PC-9 (cell line): ENCODE data around the gene B3GALT4. TPM values are rescaled to one million over a fixed set of nuclear protein-coding genes. Genes with fewer than 3 reads are reported as not detected.

ENCODE experiments used
- BruUV-seq: library from RNA; stranded (reverse); fragments of 400-500 nt; replicated peaks from 2 replicates; lab custom pipeline; 2021; lab: Mats Ljungman, UMichigan
- CTCF ChIA-PET: fragments of 300-600 bp; sonication (Branson Sonifier 250); formaldehyde crosslinking; loops from one replicate; lab custom pipeline; 2022; ENCODE audit warnings: antibody characterized with exemption; lab: Charles Lee
- POLR2A ChIA-PET: fragments of 300-600 bp; sonication (Branson Sonifier 250); formaldehyde crosslinking; loops from one replicate; lab custom pipeline; 2022; ENCODE audit warnings: antibody characterized with exemption; ENCODE audit not compliant: unreplicated experiment; lab: Charles Lee
- DNase-seq, 2 experiments: peaks; one replicate each; pipeline versions ENCODE4 v3.0.0 to v3.0.0-alpha.2; 2015 to 2022; ENCODE audit warnings: mixed read lengths in 1 of 2
- H2AFZ ChIP-seq: fragments of 200-600 bp; sonication (generic); 2 replicates; pipeline ENCODE4 v1.8.1; 2017; ENCODE audit warnings: antibody characterized with exemption
- H3F3A ChIP-seq: fragments of 200-600 bp; sonication (generic); 2 replicates; pipeline ENCODE4 v1.8.1; 2017; ENCODE audit warnings: antibody characterized with exemption, mild to moderate bottlenecking, low read depth; ENCODE audit not compliant: insufficient read depth
- H3K27ac ChIP-seq: fragments of 200-600 bp; sonication (generic); 2 replicates; pipeline ENCODE4 v1.6.1; 2016; ENCODE audit warnings: mixed run types
- H3K27me3 ChIP-seq: fragments of 200-600 bp; sonication (generic); 2 replicates; pipeline ENCODE4 v1.6.1; 2016; ENCODE audit warnings: low read depth, mixed run types; ENCODE audit not compliant: insufficient read depth
- H3K36me3 ChIP-seq: fragments of 200-600 bp; sonication (generic); 2 replicates; pipeline ENCODE4 v1.6.1; 2016; ENCODE audit warnings: low read depth, mixed run types
- H3K4me1 ChIP-seq: fragments of 200-600 bp; sonication (generic); replicated peaks from 2 replicates; pipeline ENCODE4 v1.6.1; 2016; ENCODE audit warnings: mixed run types; ENCODE audit not compliant: insufficient read depth
- H3K4me2 ChIP-seq: fragments of 200-600 bp; sonication (generic); 2 replicates; pipeline ENCODE4 v1.6.1; 2017; ENCODE audit warnings: mixed run types
- H3K4me3 ChIP-seq: fragments of 200-600 bp; sonication (generic); 2 replicates; pipeline ENCODE4 v1.6.1; 2016; ENCODE audit warnings: mixed run types
- H3K79me2 ChIP-seq: fragments of 200-600 bp; sonication (generic); 2 replicates; pipeline ENCODE4 v1.6.1; 2017; ENCODE audit warnings: low read depth, mixed run types
- H3K9me2 ChIP-seq: fragments of 200-600 bp; sonication (generic); 2 replicates; pipeline ENCODE4 v1.8.1; 2017; ENCODE audit warnings: mild to moderate bottlenecking; ENCODE audit not compliant: insufficient read depth
- H3K9me3 ChIP-seq: fragments of 200-600 bp; sonication (generic); 2 replicates; pipeline ENCODE4 v1.8.1; 2016; ENCODE audit warnings: low read depth; ENCODE audit not compliant: insufficient read depth
- H4K20me1 ChIP-seq: fragments of 200-600 bp; sonication (generic); 2 replicates; pipeline ENCODE4 v1.8.1; 2017; ENCODE audit not compliant: insufficient read depth
- EZH2 ChIP-seq: fragments of 200-600 bp; sonication (generic); IDR thresholded peaks from 2 replicates; pipeline ENCODE4 v1.8.0; 2017; ENCODE audit warnings: antibody characterized with exemption, low read depth
- intact Hi-C: fragments of 100-400 bp; cut with micrococcal nuclease; formaldehyde crosslinking; loops from one replicate; pipeline ENCODE4 v1.10.0; 2022; ENCODE audit not compliant: unreplicated experiment
- total RNA-seq: library from RNA; stranded (reverse); gene quantifications from 2 replicates; pipeline ENCODE4 v1.2.3, GENCODE V29; 2021
- TF ChIP-seq, protein P1 (sequence below): fragments of 200-600 bp; sonication (generic); conservative IDR thresholded peaks from 2 replicates; pipeline ENCODE4 v1.6.1; 2017; ENCODE audit warnings: mixed run types, antibody characterized with exemption, mild to moderate bottlenecking, moderate library complexity

The B3GALT4 gene
- total RNA-seq, 1 experiment from 2014 or later = 10.3 TPM

DNA sequence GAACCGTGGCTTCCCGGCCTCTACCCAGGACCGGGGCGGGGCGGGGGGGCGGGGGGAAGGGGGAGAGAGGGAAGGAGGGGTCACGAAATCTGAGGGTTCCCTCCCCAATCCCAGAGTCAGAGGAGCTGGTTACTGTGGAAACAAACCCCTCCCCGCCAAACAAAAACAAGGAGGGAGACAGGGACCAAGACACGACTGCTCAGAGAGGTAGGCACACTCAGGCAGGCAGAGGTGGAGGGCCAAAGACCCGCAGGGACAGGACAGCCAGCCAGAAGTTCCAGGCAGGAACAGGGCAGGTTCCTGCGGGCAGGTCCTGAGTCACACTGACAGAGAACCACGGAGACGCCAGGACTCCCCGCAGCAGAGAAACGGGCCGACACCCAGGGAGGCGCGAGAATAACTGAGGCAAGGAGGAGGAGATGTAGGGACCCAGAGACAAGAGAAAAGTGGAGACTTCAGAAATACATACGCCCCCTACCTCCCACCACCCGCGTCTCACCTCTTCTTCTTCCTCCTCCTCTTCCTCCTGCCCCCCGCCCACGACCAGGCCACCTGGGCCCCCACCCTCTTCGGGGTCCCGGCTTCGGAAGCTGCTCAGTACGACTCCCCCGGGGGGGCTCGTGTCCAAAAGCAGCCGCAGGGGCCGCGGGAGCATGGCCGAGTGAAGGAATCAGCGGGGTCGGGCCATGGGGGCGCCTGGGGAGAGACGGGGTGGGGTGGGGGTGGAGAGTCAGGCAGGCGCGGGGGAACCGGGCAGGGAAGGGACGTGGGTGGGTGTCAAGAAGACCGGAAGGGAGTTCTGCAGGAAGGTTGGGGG is 21.2 kb downstream of the B3GALT4 start:
- no TSS peak for BruUV-seq
- H3K4me1 ChIP-seq = peaks cover 23% of the 10 kb centered on the region
- no peaks in the 10 kb centered on the region for H3K27me3 ChIP-seq
- H3K79me2 ChIP-seq = peaks cover 57% of the 10 kb centered on the region
- H3K4me2 ChIP-seq = peak overlapping the region; percentile 99
- H3F3A ChIP-seq = peaks cover 39% of the 10 kb centered on the region
- no peak for TF ChIP-seq EZH2
- TF ChIP-seq, protein P1, sequence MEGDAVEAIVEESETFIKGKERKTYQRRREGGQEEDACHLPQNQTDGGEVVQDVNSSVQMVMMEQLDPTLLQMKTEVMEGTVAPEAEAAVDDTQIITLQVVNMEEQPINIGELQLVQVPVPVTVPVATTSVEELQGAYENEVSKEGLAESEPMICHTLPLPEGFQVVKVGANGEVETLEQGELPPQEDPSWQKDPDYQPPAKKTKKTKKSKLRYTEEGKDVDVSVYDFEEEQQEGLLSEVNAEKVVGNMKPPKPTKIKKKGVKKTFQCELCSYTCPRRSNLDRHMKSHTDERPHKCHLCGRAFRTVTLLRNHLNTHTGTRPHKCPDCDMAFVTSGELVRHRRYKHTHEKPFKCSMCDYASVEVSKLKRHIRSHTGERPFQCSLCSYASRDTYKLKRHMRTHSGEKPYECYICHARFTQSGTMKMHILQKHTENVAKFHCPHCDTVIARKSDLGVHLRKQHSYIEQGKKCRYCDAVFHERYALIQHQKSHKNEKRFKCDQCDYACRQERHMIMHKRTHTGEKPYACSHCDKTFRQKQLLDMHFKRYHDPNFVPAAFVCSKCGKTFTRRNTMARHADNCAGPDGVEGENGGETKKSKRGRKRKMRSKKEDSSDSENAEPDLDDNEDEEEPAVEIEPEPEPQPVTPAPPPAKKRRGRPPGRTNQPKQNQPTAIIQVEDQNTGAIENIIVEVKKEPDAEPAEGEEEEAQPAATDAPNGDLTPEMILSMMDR = no peak
- ChIA-PET POLR2A (interaction anchor here (0.6 to 1.6 kb wide), 9 partner anchors 9 to 1560 kb away, joined by 3 to 25 read pairs (median 5); partner anchors contain the start of genes PFDN6, RPS18, VPS52 and WDR46), CTCF (interaction anchor here (0.5 to 0.6 kb wide), 2 partner anchors 11 to 884 kb away, joined by 5 to 8 read pairs; no protein-coding TSS in a partner anchor)
- peak overlapping the region; percentile 88 for H3K27ac ChIP-seq
- DNase-seq = peak; percentile 85 to 89
- intact Hi-C loops = loop anchor here (2.0 to 5.0 kb wide), 4 partner anchors 15 to 114 kb away; partner anchors contain the start of genes B3GALT4, PHF1, RXRB and SLC39A7
- H3K36me3 ChIP-seq = no peaks in the 10 kb centered on the region
- no peaks in the 10 kb centered on the region for H3K9me3 ChIP-seq
- H3K9me2 ChIP-seq = no peaks in the 10 kb centered on the region
- H4K20me1 ChIP-seq = no peaks in the 10 kb centered on the region; the same call in 1 of the 2 replicates
- H2AFZ ChIP-seq = peak overlapping the region; percentile 74
- peak overlapping the region; percentile 75 for H3K4me3 ChIP-seq

DNA sequence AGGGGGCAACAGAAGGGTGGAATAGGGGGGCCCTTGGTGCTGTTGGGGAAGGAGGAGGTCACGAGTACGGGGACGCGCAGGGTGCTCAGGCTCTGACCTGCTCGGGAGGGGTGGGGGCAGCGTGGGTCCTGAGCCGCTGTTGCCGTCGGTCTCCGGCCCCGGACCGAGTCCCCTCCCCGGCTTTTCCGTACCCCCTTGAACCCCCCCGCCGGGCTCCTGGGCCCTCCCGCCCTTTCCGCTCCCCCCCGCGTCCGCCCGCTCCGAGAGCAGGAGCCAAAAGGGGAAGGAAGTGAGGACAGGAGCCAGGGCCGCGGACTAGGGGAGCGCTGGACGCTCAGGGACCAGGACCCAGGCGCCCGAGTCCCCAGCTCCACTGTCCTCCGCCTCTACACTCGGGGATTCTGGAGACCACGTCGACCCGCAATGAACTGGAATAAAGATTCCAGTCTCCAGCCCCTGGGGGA is 21.9 kb downstream of the B3GALT4 start, which contains the start of gene RGL2:
Gene RGL2 (minus strand): TSS at position 170 of the 464 bp plus-strand sequence. CDS start 332 bp downstream, outside the sequence.
- Histone ChIP-seq H3K27ac (peak within 1 kb of the TSS; percentile 88), H2AFZ (peak within 1 kb of the TSS; percentile 74), H3F3A (peaks cover 42% of the 10 kb centered on the region), H3K4me1 (peaks cover 23% of the 10 kb centered on the region), H3K79me2 (peaks cover 58% of the 10 kb centered on the region), H3K9me3 (no peaks in the 10 kb centered on the region), H3K36me3 (no peaks in the 10 kb centered on the region), H3K4me3 (peak within 1 kb of the TSS; percentile 75), H3K27me3 (no peaks in the 10 kb centered on the region), H3K9me2 (no peaks in the 10 kb centered on the region), H4K20me1 (no peaks in the 10 kb centered on the region; the same call in 1 of the 2 replicates), H3K4me2 (peak within 1 kb of the TSS; percentile 99)
- ChIA-PET CTCF (interaction anchor here (0.5 kb wide), 1 partner anchor 884 kb away, joined by 8 read pairs; no protein-coding TSS in a partner anchor), POLR2A (interaction anchor here (0.7 to 1.6 kb wide), 7 partner anchors 9 to 634 kb away, joined by 3 to 25 read pairs (median 5); partner anchors contain the start of gene ZBTB22)
- TF ChIP-seq EZH2 = no peak
- TF ChIP-seq, protein P1 = no peak
- no TSS peak for BruUV-seq
- intact Hi-C loops = loop anchor here (1.0 to 5.0 kb wide), 5 partner anchors 14 to 113 kb away; partner anchors contain the start of genes B3GALT4, KIFC1, PHF1 and RXRB
- DNase-seq = peak; percentile 33 to 61
